Mesothelial cell of epicardium (in vitro differentiated cells): ENCODE measurements around the gene HSP90AA1. TPM values are rescaled to one million over a fixed set of nuclear protein-coding genes. Genes with fewer than 3 reads are reported as not detected.

ENCODE experiments used
- DNase-seq, 2 experiments: peaks; one replicate each; pipeline ENCODE4 v3.0.0; 2021; ENCODE audit warnings: low spot score in 2 of 2; ENCODE audit not compliant: unreplicated experiment in 2 of 2
- H3K27ac Mint-ChIP-seq: 2 replicates; pipeline ENCODE4 v1.8.0; 2021; ENCODE audit warnings: mixed read lengths
- H3K27me3 Mint-ChIP-seq: 2 replicates; pipeline ENCODE4 v1.8.0; 2021; ENCODE audit warnings: low read depth, mixed read lengths
- H3K36me3 Mint-ChIP-seq: 2 replicates; pipeline ENCODE4 v1.8.0; 2021; ENCODE audit warnings: mixed read lengths
- H3K4me1 Mint-ChIP-seq: 2 replicates; pipeline ENCODE4 v1.8.0; 2021; ENCODE audit warnings: mixed read lengths
- H3K4me3 Mint-ChIP-seq: 2 replicates; pipeline ENCODE4 v1.8.0; 2021; ENCODE audit warnings: mild to moderate bottlenecking, moderate library complexity, mixed read lengths
- H3K9me3 Mint-ChIP-seq: 2 replicates; pipeline ENCODE4 v1.8.0; 2021; ENCODE audit warnings: mixed read lengths
- CTCF ChIP-seq: fragments of 200-600 bp; sonication (generic); IDR thresholded peaks from one replicate; pipeline ENCODE4 v1.5.0; 2021; ENCODE audit warnings: antibody characterized with exemption; ENCODE audit not compliant: unreplicated experiment
- total RNA-seq: library from RNA; stranded (reverse); gene quantifications from 3 replicates; pipeline ENCODE4 v1.2.1, GENCODE V29; 2021

The HSP90AA1 gene
- total RNA-seq, 1 donor from 2014 or later = 325 TPM

GRCh38 chr14:102089621-102090343 is 2.9 kb upstream of the HSP90AA1 start:
- no peaks in the 10 kb centered on the region for H3K9me3 Mint-ChIP-seq
- DNase-seq = no peak
- H3K36me3 Mint-ChIP-seq = peaks cover 6% of the 10 kb centered on the region
- TF ChIP-seq CTCF = no peak
- peaks cover 40% of the 10 kb centered on the region for H3K4me1 Mint-ChIP-seq
- peak overlapping the region; percentile 89 for H3K27ac Mint-ChIP-seq
- H3K27me3 Mint-ChIP-seq = no peaks in the 10 kb centered on the region
- peak overlapping the region; percentile 64 for H3K4me3 Mint-ChIP-seq

DNA sequence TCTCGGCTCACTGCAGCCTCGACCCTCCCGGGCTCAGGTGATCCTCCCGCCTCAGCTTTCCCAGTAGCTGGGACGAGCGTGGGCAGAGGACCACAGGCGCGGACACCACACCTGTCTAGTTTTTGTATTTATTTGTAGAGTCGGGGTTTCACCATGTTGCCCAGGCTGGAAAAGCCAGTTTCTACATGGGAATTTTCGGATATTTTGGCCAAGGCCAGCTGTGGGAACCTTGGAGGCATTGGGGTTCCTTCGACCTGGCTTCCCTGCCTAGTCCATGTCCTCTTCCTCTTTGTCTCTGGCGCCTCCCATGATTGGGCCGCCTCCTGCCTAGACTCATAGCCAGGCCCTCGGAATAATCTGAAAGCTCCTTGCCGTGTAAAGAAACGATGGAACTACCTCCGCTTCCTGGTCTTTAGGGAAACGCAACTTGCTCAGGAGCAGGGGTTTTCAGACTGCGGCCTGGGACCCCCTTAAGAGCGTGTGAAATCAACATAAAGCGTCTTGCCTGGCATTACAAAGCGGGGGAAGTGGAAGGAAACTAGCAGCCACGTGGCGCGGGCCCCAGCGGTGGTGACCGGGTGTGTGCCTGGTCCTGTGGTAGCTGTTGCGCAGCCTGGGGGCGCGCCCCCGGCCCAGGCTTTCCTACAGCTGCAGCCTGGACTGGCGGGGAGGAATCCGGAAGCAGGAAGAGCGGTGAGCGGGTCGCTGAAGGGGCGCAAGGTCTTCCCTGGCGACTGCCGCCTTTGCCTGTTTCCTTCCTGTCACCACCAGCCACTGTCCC is 1.4 kb upstream of the HSP90AA1 start:
- H3K4me3 Mint-ChIP-seq = peak overlapping the region; percentile 64
- no peak for TF ChIP-seq CTCF
- H3K27ac Mint-ChIP-seq = peak overlapping the region; percentile 95
- peak in 1 of 2 experiments; percentile 60 for DNase-seq
- peaks cover 48% of the 10 kb centered on the region for H3K4me1 Mint-ChIP-seq
- no peaks in the 10 kb centered on the region for H3K9me3 Mint-ChIP-seq
- no peaks in the 10 kb centered on the region for H3K27me3 Mint-ChIP-seq
- peaks cover 19% of the 10 kb centered on the region for H3K36me3 Mint-ChIP-seq

DNA sequence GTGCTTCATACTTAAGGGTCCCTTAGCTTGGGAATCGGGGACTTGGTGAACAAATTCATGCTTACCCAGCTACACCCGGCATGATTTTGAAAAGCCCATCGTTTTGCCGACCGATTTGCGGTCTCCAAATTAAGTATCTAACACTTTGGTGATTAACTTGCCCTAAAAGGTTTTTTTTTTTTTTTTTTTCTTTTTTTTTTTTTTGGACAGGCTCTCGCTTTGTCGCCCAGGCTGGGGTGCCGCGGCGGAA is 843 bp upstream of the HSP90AA1 start:
- H3K4me1 Mint-ChIP-seq = peaks cover 51% of the 10 kb centered on the region
- H3K4me3 Mint-ChIP-seq = peak overlapping the region; percentile 64
- DNase-seq = no peak
- H3K27me3 Mint-ChIP-seq = no peaks in the 10 kb centered on the region
- H3K9me3 Mint-ChIP-seq = no peaks in the 10 kb centered on the region
- TF ChIP-seq CTCF = no peak
- H3K27ac Mint-ChIP-seq = peak overlapping the region; percentile 95
- peaks cover 24% of the 10 kb centered on the region for H3K36me3 Mint-ChIP-seq

DNA sequence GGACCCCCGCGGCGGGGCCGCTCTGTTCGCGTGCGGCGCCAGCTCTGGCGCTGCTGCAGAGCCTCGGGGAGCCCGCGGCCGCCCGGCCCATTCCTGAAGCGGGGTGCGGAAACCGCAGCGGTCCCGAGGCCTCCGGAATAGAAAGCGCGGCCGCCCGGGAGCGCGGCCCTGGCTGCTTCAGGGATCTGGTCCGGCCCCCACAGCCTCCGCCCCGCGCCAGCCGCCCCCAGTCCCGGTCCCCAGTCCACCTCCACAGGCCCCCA is 204 bp downstream of the HSP90AA1 start:
- peaks cover 56% of the 10 kb centered on the region for H3K4me1 Mint-ChIP-seq
- peak overlapping the region; percentile 95 for H3K27ac Mint-ChIP-seq
- peaks cover 32% of the 10 kb centered on the region for H3K36me3 Mint-ChIP-seq
- H3K4me3 Mint-ChIP-seq = peak overlapping the region; percentile 79
- peak in 1 of 2 experiments; percentile 37 for DNase-seq
- TF ChIP-seq CTCF = no peak
- no peaks in the 10 kb centered on the region for H3K9me3 Mint-ChIP-seq
- no peaks in the 10 kb centered on the region for H3K27me3 Mint-ChIP-seq

DNA sequence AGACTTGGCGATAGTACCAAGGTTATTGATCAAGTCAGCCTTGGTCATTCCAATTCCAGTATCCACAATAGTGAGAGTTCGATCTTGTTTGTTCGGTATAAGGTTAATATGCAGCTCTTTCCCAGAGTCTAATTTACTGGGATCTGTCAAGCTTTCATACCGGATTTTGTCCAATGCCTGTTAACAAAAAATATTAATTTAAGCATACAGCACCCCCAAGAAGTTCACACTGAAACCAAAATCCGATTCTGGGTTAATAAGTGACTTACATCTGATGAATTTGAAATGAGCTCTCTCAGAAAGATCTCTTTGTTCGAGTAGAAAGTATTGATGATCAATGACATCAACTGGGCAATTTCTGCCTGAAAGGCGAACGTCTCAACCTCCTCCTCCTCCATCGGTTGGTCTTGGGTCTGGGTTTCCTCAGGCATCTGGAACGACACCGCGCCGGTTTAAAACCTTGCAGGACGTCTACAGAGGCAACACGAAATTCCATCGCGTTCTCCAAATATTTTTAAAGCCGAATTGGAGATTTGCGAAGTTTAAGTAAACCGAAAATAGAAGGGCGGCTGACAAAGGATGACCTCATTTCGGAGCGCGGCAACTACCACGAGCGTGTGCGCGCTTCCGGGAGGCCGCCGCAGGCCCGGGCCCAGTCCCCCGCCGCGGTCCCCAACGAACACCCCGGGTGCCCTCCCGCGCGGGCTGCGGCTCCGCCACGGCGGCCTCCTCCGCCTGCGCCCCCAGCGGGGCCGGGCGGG is 716 bp downstream of the HSP90AA1 start:
- no peaks in the 10 kb centered on the region for H3K27me3 Mint-ChIP-seq
- DNase-seq = peak in 1 of 2 experiments; percentile 55
- H3K9me3 Mint-ChIP-seq = no peaks in the 10 kb centered on the region
- H3K4me1 Mint-ChIP-seq = peaks cover 56% of the 10 kb centered on the region
- peak overlapping the region; percentile 94 for H3K4me3 Mint-ChIP-seq
- TF ChIP-seq CTCF = no peak
- peak overlapping the region; percentile 98 for H3K27ac Mint-ChIP-seq
- H3K36me3 Mint-ChIP-seq = peaks cover 37% of the 10 kb centered on the region
